ENCODE results near the gene FASN. TPM values are rescaled to one million over a fixed set of nuclear protein-coding genes. Genes with fewer than 3 reads are reported as not detected.
A peak's percentile ranks its signal among the peaks of the same experiment; 100 is the strongest.

Gene FASN
- total and polyA plus RNA-seq, 2 of the 13 experiments (the other 11 are each of a cell fraction or from before 2014, with no cell fraction given), result 51.7 to 101 TPM

DNA sequence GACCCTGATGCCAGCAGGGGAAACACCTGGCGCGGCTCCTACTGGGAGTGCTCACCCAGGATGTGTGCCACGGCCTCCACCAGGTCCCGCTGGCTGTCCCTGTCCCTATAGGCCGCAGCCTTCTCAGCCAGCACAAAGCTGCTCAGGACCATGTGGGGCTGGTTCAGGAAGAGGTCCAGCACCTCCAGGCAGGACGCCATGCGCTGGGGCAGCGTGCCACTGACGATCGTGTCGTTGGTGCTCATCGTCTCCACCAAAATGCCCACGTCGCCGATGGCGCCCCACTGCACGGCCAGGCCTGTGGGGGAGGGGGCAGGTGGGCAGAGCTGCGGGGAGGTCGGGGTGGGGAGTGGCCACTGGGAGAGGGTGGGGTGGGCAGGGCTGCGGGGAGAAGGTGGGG is 16.5 kb downstream of the FASN start:
- ATAC-seq (no peak), FAIRE-seq (no peak), DNase-seq (ENCODE audit: low spot score) (no peak)
- Histone ChIP-seq H2AFZ (ENCODE audit: low read length) (no peak overlapping the region), H3K79me2 (ENCODE audit: insufficient read depth, low read length) (no peaks in the 10 kb centered on the region), H3K36me3 (replicated peaks in 1 of 2; ENCODE audit: control insufficient read depth in 1 of 2, insufficient read depth in 2 of 2, low read length in 2 of 2) (peaks cover 67 to 80% of the 10 kb centered on the region in 2 experiments), H4K20me1 (ENCODE audit: insufficient read depth, low read length) (peaks cover 53% of the 10 kb centered on the region), H3K4me1 (ENCODE audit: insufficient read depth, low read length) (no peaks in the 10 kb centered on the region), H3K27ac (ENCODE audit: extremely low read length, insufficient read depth, low read length) (no peak overlapping the region), H3K9me3 (ENCODE audit: low read length) (no peaks in the 10 kb centered on the region), H3K4me3 (replicated peaks in 1 of 3; ENCODE audit: insufficient read depth in 1 of 3, low read depth in 2 of 3, low read length in 3 of 3) (no peak overlapping the region), H3K9ac (ENCODE audit: insufficient read depth, low read depth, low read length) (no peak overlapping the region), H3K4me2 (ENCODE audit: low read depth, low read length) (no peak overlapping the region), H3K27me3 (ENCODE audit: control insufficient read depth in 1 of 2, insufficient read depth in 2 of 2, low read length in 2 of 2) (no peaks in the 10 kb centered on the region)
- no TSS peak for BruUV-seq (replicated peaks)
- in situ Hi-C loops (cut with HindIII; ENCODE audit: extremely low pct_ligation_motif_present, low pct_unique_long_range_greater_than_20kb), result no loop called here
- TF ChIP-seq, protein P1, sequence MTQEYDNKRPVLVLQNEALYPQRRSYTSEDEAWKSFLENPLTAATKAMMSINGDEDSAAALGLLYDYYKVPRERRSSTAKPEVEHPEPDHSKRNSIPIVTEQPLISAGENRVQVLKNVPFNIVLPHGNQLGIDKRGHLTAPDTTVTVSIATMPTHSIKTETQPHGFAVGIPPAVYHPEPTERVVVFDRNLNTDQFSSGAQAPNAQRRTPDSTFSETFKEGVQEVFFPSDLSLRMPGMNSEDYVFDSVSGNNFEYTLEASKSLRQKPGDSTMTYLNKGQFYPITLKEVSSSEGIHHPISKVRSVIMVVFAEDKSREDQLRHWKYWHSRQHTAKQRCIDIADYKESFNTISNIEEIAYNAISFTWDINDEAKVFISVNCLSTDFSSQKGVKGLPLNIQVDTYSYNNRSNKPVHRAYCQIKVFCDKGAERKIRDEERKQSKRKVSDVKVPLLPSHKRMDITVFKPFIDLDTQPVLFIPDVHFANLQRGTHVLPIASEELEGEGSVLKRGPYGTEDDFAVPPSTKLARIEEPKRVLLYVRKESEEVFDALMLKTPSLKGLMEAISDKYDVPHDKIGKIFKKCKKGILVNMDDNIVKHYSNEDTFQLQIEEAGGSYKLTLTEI (CRISPR knock-in tag; conservative IDR thresholded peaks at IDR 0.05), result no peak
- 0 out of 2 replicates have a peak, but pooled peaks have one; percentile 51 for TF ChIP-seq ZNF30 (CRISPR knock-in tag; IDR thresholded peaks at IDR 0.05)
- no peak for TF ChIP-seq MEIS1 (CRISPR knock-in tag; IDR thresholded peaks at IDR 0.05; ENCODE audit: borderline replicate concordance)
- TF ChIP-seq TCF7L2 (IDR thresholded peaks at IDR 0.05; ENCODE audit: low read depth, low read length), result no peak
- no peak for TF ChIP-seq ETV5 (CRISPR knock-in tag; IDR thresholded peaks at IDR 0.05; ENCODE audit: borderline replicate concordance)
- TF ChIP-seq ZNF737 (CRISPR knock-in tag; IDR thresholded peaks at IDR 0.05; ENCODE audit: borderline replicate concordance), result no peak
- TF ChIP-seq POLR2A (IDR thresholded peaks at IDR 0.05; ENCODE audit: insufficient read depth in 1 of 2, low read depth in 2 of 2, low read length in 2 of 2), result 0 out of 4 replicates have a peak, but pooled peaks have one; percentile 9 to 12
- no peak for TF ChIP-seq MAZ (IDR thresholded peaks at IDR 0.05; ENCODE audit: borderline replicate concordance, low read depth, low read length)
- TF ChIP-seq MAZ (CRISPR knock-in tag; IDR thresholded peaks at IDR 0.05; ENCODE audit: low read depth), result no peak
- 0 out of 2 replicates have a peak, but pooled peaks have one; percentile 31 for TF ChIP-seq HNRNPL (IDR thresholded peaks at IDR 0.05; ENCODE audit: low read depth, low read length)
- peak; percentile 37 for TF ChIP-seq SRSF4 (IDR thresholded peaks at IDR 0.05; ENCODE audit: low read depth, low read length, poor library complexity, severe bottlenecking)
- intact Hi-C loops (cut with micrococcal nuclease; ENCODE audit: unreplicated experiment), result no loop called here
- WGBS (ENCODE audit: low lambda C conversion rate), result 96% methylated on average over 18 of the region's 20 CpGs
- ChIA-PET CTCF (ENCODE audit: low intra/inter-chr PET ratio, low total read pairs) (no interaction called here), POLR2A (interaction anchor here (1.2 kb wide), 1 partner anchor 18 kb away, joined by 3 read pairs; no protein-coding TSS in a partner anchor)

Data from HepG2 (cell line).